ACC112 (cell line): ENCODE data around the gene POLR2J3.
"Not testable (repeated sequence)": the region's sequence is repeated elsewhere in the genome, so short reads cannot be mapped to it uniquely, and the experiment has no call there.

Source experiments
- H2AFZ ChIP-seq: fragments of 200-600 bp; sonication (generic); one replicate; pipeline ENCODE4 v1.6.0; 2017; ENCODE audit warnings: antibody characterized with exemption, low read length; ENCODE audit not compliant: unreplicated experiment
- H3K27ac ChIP-seq: fragments of 200-600 bp; sonication (generic); 2 replicates; pipeline ENCODE4 v1.5.1; 2014; ENCODE audit warnings: low read depth, mild to moderate bottlenecking, antibody characterized with exemption, low read length, moderate library complexity
- H3K27me3 ChIP-seq: fragments of 200-600 bp; sonication (generic); 2 replicates; pipeline ENCODE4 v1.6.1; 2014; ENCODE audit warnings: mild to moderate bottlenecking, antibody characterized with exemption, low read length, moderate library complexity, mixed read lengths; ENCODE audit not compliant: insufficient read depth
- H3K36me3 ChIP-seq: fragments of 200-600 bp; sonication (generic); 2 replicates; pipeline ENCODE4 v1.6.1; 2016; ENCODE audit warnings: mild to moderate bottlenecking, antibody characterized with exemption, low read length, moderate library complexity, mixed read lengths; ENCODE audit not compliant: insufficient read depth
- H3K4me1 ChIP-seq: fragments of 200-600 bp; sonication (generic); one replicate; pipeline ENCODE4 v1.6.1; 2016; ENCODE audit warnings: low read length, mixed read lengths; ENCODE audit not compliant: insufficient read depth, unreplicated experiment, control insufficient read depth
- H3K4me3 ChIP-seq: fragments of 200-600 bp; sonication (generic); 2 replicates; pipeline ENCODE4 v1.5.1; 2014; ENCODE audit warnings: mild to moderate bottlenecking, low read depth, low read length
- H3K79me2 ChIP-seq: fragments of 200-600 bp; sonication (generic); one replicate; pipeline ENCODE4 v1.6.0; 2016; ENCODE audit warnings: low read length; ENCODE audit not compliant: control insufficient read depth, unreplicated experiment, insufficient read depth

The POLR2J3 gene

GRCh38 chr7:102609734-102610133 is 37.4 kb upstream of the POLR2J3 start:
- not testable (repeated sequence) for H3K79me2 ChIP-seq, H3K27ac ChIP-seq, H3K36me3 ChIP-seq, H3K4me1 ChIP-seq, H3K27me3 ChIP-seq, H2AFZ ChIP-seq, H3K4me3 ChIP-seq

- not testable (repeated sequence) for H3K79me2 ChIP-seq, H3K27me3 ChIP-seq, H3K36me3 ChIP-seq, H3K27ac ChIP-seq, H3K4me3 ChIP-seq, H3K4me1 ChIP-seq, H2AFZ ChIP-seq
Observed at GRCh38 chr7:102606848-102607247, 34.5 kb upstream of the POLR2J3 start.

GRCh38 chr7:102604431-102605145 is 32.2 kb upstream of the POLR2J3 start:
- H3K36me3 ChIP-seq, H3K27me3 ChIP-seq, H3K4me3 ChIP-seq, H3K79me2 ChIP-seq, H3K4me1 ChIP-seq, H3K27ac ChIP-seq, H2AFZ ChIP-seq: not testable (repeated sequence)

GRCh38 chr7:102602317-102602716 is 29.9 kb upstream of the POLR2J3 start:
- not testable (repeated sequence) for H3K27ac ChIP-seq, H3K27me3 ChIP-seq, H3K36me3 ChIP-seq, H3K79me2 ChIP-seq, H3K4me3 ChIP-seq, H2AFZ ChIP-seq, H3K4me1 ChIP-seq

GRCh38 chr7:102599699-102600098 is 27.3 kb upstream of the POLR2J3 start:
- not testable (repeated sequence) for H3K79me2 ChIP-seq, H3K4me1 ChIP-seq, H3K27ac ChIP-seq, H3K4me3 ChIP-seq, H3K36me3 ChIP-seq, H2AFZ ChIP-seq, H3K27me3 ChIP-seq

- not testable (repeated sequence) for H3K36me3 ChIP-seq, H3K4me3 ChIP-seq, H2AFZ ChIP-seq, H3K27me3 ChIP-seq, H3K27ac ChIP-seq, H3K79me2 ChIP-seq, H3K4me1 ChIP-seq
Observed at GRCh38 chr7:102596036-102596435, 23.7 kb upstream of the POLR2J3 start.

- not testable (repeated sequence) for H3K27ac ChIP-seq, H3K27me3 ChIP-seq, H2AFZ ChIP-seq, H3K4me3 ChIP-seq, H3K79me2 ChIP-seq, H3K4me1 ChIP-seq, H3K36me3 ChIP-seq
Observed at GRCh38 chr7:102593637-102594334, 21.4 kb upstream of the POLR2J3 start.

- H3K79me2 ChIP-seq, H3K4me1 ChIP-seq, H2AFZ ChIP-seq, H3K27me3 ChIP-seq, H3K27ac ChIP-seq, H3K4me3 ChIP-seq, H3K36me3 ChIP-seq: not testable (repeated sequence)
Observed at GRCh38 chr7:102592477-102593019, 20.2 kb upstream of the POLR2J3 start.

- not testable (repeated sequence) for H3K36me3 ChIP-seq, H3K79me2 ChIP-seq, H3K27ac ChIP-seq
Observed at GRCh38 chr7:102589857-102590256, 17.5 kb upstream of the POLR2J3 start.

GRCh38 chr7:102583495-102583894 is 11.1 kb upstream of the POLR2J3 start:
- not testable (repeated sequence) for H3K36me3 ChIP-seq, H3K27me3 ChIP-seq, H3K4me3 ChIP-seq, H3K4me1 ChIP-seq, H3K27ac ChIP-seq, H3K79me2 ChIP-seq, H2AFZ ChIP-seq

More at GRCh38 chr7:102589857-102590256, 17.5 kb upstream of the POLR2J3 start:
- H3K4me3 ChIP-seq, H3K27me3 ChIP-seq, H2AFZ ChIP-seq, H3K4me1 ChIP-seq: not testable (repeated sequence)

- not testable (repeated sequence) for H3K27me3 ChIP-seq, H3K4me3 ChIP-seq, H2AFZ ChIP-seq, H3K27ac ChIP-seq, H3K79me2 ChIP-seq, H3K4me1 ChIP-seq, H3K36me3 ChIP-seq
Observed at GRCh38 chr7:102581722-102582121, 9.3 kb upstream of the POLR2J3 start.
